CD4-positive, alpha-beta T cell treated with Interleukin-21 for 1 hour (primary cell): ENCODE results near the gene CLTRN.

Experiments
- DNase-seq: peaks from one replicate; pipeline ENCODE4 v3.0.0-alpha.2; 2020

Gene CLTRN

DNA sequence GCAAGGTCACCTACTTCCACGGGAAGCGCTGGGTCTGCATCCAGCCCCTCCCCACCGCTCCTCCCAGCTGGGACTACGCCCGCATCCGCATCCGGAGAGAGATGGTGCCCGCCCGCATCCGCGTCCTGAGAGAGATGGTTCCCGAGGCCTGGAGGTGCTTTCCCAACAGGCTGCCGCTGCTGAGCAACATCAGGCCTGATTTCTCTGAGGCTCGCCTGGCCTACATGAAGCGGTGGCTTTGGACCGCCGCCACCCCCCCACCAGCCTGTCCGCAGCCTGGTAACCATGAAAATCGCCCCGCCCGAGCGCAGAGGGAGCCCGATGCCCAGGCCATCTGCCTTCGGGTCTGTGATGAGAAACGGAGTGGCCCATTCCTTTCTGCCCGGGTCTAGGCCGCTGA lies 18.1 kb downstream of the CLTRN start:
- no peak for DNase-seq

- no peak for DNase-seq
Observed at GRCh38 chrX:15646031-15646430, 18.6 kb downstream of the CLTRN start.

DNA sequence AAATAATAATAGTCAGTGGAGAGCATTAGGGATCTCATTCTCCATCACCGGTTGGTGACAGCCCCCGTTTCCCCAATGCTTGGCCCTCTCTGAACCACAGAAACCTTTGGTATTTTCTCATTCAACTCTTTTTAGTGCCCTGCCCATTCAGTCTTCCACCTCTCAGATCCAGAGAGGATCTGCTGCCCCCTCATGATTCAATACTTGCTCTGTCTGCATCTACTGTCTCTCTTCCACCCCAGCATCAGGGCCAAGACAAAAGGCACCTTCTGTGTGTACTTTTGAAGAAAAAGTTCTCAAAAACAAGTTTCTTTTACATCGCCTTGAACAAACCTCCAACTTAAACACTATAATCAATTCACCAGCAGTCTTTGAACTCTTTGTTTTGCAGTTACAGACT lies 19.3 kb downstream of the CLTRN start:
- no peak for DNase-seq

DNA sequence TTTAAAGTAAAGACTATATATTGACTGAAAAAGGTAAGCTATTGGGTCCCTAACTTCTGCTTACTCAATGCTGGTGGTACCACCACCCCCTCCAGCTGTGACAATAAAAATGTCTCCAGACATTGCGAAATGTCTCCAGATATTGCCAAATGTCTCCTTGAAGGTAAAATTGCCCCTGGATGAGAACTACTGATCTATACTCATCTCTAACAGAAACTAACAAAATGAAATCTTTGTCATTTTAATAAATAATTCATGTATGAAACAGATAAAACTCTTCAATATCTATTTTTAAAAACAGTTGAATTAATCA lies 20.1 kb downstream of the CLTRN start:
- DNase-seq, result no peak

DNA sequence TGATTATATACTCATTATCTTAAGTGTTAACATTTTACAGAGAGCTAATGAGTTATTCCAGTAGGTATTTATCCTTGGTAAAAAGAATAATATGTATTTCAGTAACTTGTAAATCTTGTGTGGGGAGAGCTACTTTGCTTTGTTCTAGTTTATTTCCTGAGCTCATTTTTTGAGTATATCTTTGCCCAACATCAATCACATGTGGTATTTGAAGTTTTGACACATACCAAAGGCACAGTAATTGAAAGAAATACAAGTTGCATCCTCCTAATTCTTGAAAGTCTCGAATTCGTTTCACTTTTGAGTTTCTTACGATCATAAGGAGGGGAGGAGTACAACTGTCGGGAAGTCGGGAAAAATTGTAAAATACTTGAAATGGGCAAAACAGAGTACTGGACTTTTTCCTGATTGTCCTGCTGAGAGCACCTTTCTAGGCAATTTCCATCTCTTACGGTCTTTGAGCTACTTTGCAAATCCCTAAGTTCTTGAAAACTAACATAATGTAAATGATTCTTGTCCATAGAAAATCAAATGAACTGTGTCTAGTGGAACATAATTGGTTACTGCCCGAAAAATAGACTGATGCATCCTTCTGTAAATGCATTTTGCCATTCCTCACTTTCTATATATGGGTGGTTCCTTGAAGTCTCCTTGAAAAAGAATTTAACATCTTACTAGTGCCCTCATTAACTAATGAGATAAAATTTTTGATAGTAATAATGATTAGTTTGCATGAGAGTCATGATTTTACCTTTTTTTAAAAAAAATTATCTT lies 20.6 kb downstream of the CLTRN start:
- no peak for DNase-seq

- DNase-seq, result no peak
Observed at GRCh38 chrX:15631637-15632036, 33.0 kb downstream of the CLTRN start.

- DNase-seq, result no peak
Observed at GRCh38 chrX:15623054-15623453, 41.6 kb downstream of the CLTRN start.

DNA sequence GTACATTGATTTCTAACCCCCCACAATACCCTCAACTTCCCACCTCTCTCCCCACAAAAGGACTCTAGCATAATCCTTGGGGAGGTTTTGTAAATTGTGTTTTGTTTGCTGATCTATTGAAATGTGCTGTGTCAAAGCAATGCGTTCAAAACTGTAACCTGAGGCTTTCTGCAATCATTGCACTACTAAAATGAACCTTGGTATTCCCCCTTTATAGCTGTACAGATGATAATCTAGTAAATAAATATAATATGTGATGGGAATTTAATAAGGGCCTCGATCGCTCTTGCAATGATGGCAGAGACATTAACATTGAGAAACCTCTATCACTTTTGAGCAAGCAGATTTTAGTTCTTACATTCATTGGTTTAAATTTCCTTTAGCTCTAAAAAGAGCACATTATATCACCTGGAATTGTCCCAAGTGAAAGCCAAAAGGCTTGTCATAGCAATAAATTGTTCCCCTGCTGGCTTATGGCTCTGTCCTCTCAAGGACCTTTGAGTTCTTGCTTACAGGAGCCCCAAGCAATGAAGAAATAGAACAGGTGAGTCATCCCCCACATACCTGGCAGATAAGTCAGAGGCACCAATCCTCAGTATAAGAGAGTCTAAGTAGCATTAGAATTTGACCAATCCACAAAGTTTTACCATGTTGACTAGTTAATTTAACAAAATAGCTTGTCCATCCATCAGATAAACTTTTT lies 45.4 kb downstream of the CLTRN start:
- DNase-seq, result no peak

DNA sequence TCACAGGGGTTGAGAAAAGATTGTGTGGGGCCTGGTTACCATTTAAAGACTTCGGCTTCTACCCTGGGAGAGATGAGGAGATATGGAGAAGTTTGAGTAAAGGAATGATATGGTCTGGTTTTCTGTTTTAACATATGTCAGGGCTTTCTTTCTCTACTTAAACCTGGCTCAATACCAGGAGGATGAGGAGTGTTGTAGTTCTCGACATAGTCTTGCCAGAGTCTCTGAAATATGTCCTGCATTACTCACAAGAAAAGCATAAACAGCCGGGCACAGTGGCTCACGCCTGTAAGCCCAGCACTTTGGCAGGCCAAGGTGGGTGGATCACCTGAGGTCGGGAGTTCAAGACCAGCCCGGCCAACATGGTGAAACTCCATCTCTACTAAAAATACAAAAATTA lies 47.5 kb downstream of the CLTRN start:
- DNase-seq, result no peak

DNA sequence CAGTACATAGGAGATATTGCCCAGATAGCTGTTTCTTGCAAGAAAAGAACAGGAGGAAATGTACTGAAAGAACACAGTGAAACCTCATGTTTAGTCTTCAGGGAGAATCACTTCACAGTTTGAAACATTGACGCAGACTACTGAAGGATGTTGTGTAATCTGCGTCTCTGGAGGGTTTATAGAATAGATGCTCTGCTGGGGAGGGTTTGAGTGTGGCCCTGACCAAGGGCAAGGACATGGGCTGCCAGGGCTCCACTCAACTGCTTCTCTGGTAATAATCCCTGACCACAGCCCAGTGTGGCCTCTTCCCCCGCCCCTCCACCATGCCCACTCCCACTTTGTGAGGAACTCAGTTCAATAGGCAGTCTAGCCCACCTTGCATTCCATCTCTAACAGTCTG lies 48.1 kb downstream of the CLTRN start:
- DNase-seq, result no peak

DNA sequence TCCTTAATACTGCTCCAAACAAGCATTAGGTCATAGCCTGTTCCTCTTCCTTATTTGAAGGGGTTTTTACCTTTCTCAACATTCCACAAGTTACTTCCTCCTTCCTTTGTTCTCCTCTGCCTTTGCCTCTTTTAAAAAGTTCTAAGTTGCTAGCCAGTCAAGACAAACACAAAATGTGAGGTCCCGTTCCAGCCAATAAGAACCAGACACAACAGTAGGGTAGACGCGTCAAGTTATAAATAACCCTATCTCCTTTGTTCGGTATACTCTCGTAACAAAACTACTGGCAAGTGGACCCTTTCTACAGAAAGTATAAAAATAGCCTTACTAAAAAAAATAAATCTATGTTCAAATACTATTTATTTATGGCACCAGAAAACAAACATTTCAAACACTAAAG lies 57.5 kb downstream of the CLTRN start:
- no peak for DNase-seq

- no peak for DNase-seq
Observed at GRCh38 chrX:15606136-15606535, 58.5 kb downstream of the CLTRN start.

- no peak for DNase-seq
Observed at GRCh38 chrX:15605226-15605625, 59.4 kb downstream of the CLTRN start.

- DNase-seq, result no peak
Observed at GRCh38 chrX:15602761-15603160, 61.8 kb downstream of the CLTRN start.

DNA sequence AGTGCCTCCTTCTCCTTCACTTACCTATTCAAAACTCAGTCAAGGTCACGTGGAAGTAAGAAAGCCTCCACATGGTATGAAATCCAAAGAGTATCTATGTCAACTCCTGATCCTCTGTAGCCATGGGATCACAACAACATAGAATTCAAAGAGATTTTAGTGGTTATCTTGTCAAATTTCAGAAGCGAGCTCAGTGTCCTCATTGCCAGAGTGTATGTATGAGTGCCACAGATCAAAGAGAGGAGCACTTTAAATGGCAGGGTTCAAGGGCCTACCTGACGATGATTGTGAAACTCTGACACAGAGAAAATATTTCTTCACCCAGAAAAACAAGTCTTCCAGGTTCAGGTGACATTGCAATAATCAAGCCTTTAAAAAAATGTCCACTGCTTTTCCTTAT lies 62.7 kb downstream of the CLTRN start:
- DNase-seq, result no peak

- no peak for DNase-seq
Observed at GRCh38 chrX:15600745-15601144, 63.9 kb downstream of the CLTRN start, which contains the start of gene ACE2. TSS of gene ACE2 (minus strand) at chrX:15600960. CDS start at chrX:15600911, 49 bp downstream.

DNA sequence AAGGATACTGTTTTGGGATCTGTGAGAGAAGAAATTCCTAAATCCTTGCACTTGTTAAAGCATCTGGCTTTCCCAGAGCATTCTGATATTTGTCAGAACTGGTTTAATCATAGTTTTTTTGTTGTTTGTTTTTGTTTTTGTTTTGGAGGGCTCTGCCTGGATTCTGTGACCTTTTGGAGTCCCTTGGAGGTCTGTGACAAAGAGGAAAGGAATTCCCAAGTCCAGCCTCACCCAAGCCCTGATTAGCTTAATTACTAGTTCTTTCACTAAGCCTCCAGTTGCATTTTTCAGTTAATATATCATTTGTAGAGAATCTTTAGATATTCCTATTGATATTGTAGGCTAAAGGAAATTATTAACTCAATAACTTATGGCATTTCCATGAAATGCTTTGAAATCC lies 64.6 kb downstream of the CLTRN start:
- DNase-seq, result no peak

GRCh38 chrX:15599461-15599860 lies 65.1 kb downstream of the CLTRN start:
- DNase-seq, result no peak

DNA sequence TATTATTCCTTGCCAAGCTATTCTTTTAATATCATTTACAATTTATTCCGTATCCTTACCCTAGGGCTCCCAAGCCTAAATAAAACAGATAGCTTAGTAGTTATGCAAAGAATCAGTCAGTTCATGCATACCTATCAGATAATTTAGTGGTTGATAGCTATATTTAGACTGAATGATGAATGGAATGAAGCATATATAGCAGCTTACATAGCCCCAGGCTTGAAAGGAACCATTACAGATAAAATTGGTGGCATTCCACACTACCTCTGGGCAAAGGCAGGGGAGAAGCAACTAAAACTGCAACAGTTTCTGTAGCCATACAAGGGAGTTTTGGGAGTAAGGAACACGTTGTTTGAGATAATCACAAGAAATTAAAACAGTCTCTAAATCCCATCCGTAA lies 66.6 kb downstream of the CLTRN start:
- DNase-seq, result no peak

- no peak for DNase-seq
Observed at GRCh38 chrX:15594371-15594770, 70.2 kb downstream of the CLTRN start.

- DNase-seq, result no peak
Observed at GRCh38 chrX:15579778-15580747, 84.5 kb downstream of the CLTRN start.
